ENCODE measurements around the gene ZBTB12.

Gene ZBTB12

GRCh38 chr6:31865205-31866118 lies 36.4 kb downstream of the ZBTB12 start:
- POLR2A ChIA-PET, result interaction anchor here (0.6 to 5.0 kb wide), 2 partner anchors 38 to 265 kb away, joined by 3 to 92 read pairs; partner anchors contain the start of genes FKBPL and HSPA1B
- H3K4me3 ChIP-seq (ENCODE audit: low read depth, low read length), result no peak overlapping the region
- peaks cover 2% of the 10 kb centered on the region; the same call in 1 of the 2 replicates for H3K4me1 ChIP-seq (ENCODE audit: control insufficient read depth, insufficient read depth, low read length)
- H3K9me3 ChIP-seq (ENCODE audit: control insufficient read depth, insufficient read depth, low read depth, low read length), result no peaks in the 10 kb centered on the region
- no peak overlapping the region for H3K27ac ChIP-seq (ENCODE audit: extremely low read depth, low read depth, low read length)
- H3K36me3 ChIP-seq (ENCODE audit: control insufficient read depth in 2 of 2, insufficient read depth in 1 of 2, low read length in 2 of 2), result peaks cover 0 to 9% of the 10 kb centered on the region in 2 experiments; a peak in 1 of 3 replicates
- no peak for TF ChIP-seq ZNF311 (tag by site-specific recombination; IDR thresholded peaks at IDR 0.05; ENCODE audit: borderline replicate concordance)
- no peak for TF ChIP-seq ZSCAN4 (tag by site-specific recombination; IDR thresholded peaks at IDR 0.05)
- TF ChIP-seq ZNF558 (tag by site-specific recombination; IDR thresholded peaks at IDR 0.05), result no peak
- TF ChIP-seq PRDM4 (tag by site-specific recombination; IDR thresholded peaks at IDR 0.05), result 0 out of 2 replicates have a peak, but pooled peaks have one; percentile 11
- TF ChIP-seq ZNF18 (tag by site-specific recombination; IDR thresholded peaks at IDR 0.05), result no peak
- no peak for TF ChIP-seq ZNF660 (tag by site-specific recombination; IDR thresholded peaks at IDR 0.05)
- TF ChIP-seq BCL11A (tag by site-specific recombination; IDR thresholded peaks at IDR 0.05; ENCODE audit: low read depth), result no peak
- CTCF ChIA-PET, result interaction anchor here (0.6 to 7.0 kb wide), 4 partner anchors 24 to 315 kb away, joined by 3 to 53 read pairs (median 3); no protein-coding TSS in a partner anchor

- Histone ChIP-seq H3K4me1 (ENCODE audit: control insufficient read depth, insufficient read depth, low read length) (peaks cover 2% of the 10 kb centered on the region; the same call in 1 of the 2 replicates), H3K27ac (ENCODE audit: extremely low read depth, low read depth, low read length) (no peak overlapping the region), H3K36me3 (ENCODE audit: control insufficient read depth in 2 of 2, insufficient read depth in 1 of 2, low read length in 2 of 2) (peaks cover 0 to 16% of the 10 kb centered on the region in 2 experiments; a peak in 1 of 3 replicates), H3K4me3 (ENCODE audit: low read depth, low read length) (no peak overlapping the region), H3K9me3 (ENCODE audit: control insufficient read depth, insufficient read depth, low read depth, low read length) (no peaks in the 10 kb centered on the region)
- ChIA-PET CTCF (interaction anchor here (1.0 to 7.0 kb wide), 4 partner anchors 25 to 174 kb away, joined by 3 to 53 read pairs (median 3); no protein-coding TSS in a partner anchor), POLR2A (interaction anchor here (2.9 to 5.0 kb wide), 2 partner anchors 25 to 38 kb away, joined by 92 to 125 read pairs; partner anchors contain the start of gene HSPA1B)
- no peak for TF ChIP-seq ZIC2 (tag by site-specific recombination; IDR thresholded peaks at IDR 0.05)
- TF ChIP-seq GLI4 (tag by site-specific recombination; IDR thresholded peaks at IDR 0.05), result no peak
- TF ChIP-seq ZNF830 (tag by site-specific recombination; IDR thresholded peaks at IDR 0.05; ENCODE audit: low read depth), result no peak
- no peak for TF ChIP-seq ZNF221 (tag by site-specific recombination; IDR thresholded peaks at IDR 0.05; ENCODE audit: borderline replicate concordance)
- TF ChIP-seq KLF16 (tag by site-specific recombination; IDR thresholded peaks at IDR 0.05), result no peak
- TF ChIP-seq ZBTB20 (tag by site-specific recombination; IDR thresholded peaks at IDR 0.05), result no peak
- no peak for TF ChIP-seq ZNF768 (tag by site-specific recombination; IDR thresholded peaks at IDR 0.05)
- no peak for TF ChIP-seq ZNF48 (tag by site-specific recombination; IDR thresholded peaks at IDR 0.05)
- no peak for TF ChIP-seq ZNF148 (tag by site-specific recombination; IDR thresholded peaks at IDR 0.05; ENCODE audit: borderline replicate concordance)
- no peak for TF ChIP-seq ZNF324 (tag by site-specific recombination; IDR thresholded peaks at IDR 0.05)
- TF ChIP-seq ZNF37A (tag by site-specific recombination; IDR thresholded peaks at IDR 0.05), result no peak
These were observed 37.1 kb downstream of the ZBTB12 start for GRCh38 chr6:31864818-31865204.
